PC-3 (cell line): Measurements from ENCODE around the gene IQCF6. TPM values are rescaled to one million over a fixed set of nuclear protein-coding genes. Genes with fewer than 3 reads are reported as not detected.

Experiments used
- ATAC-seq: fragments of 200-7000 bp; cut with Tn5 transposase; 2 replicates; pipeline ENCODE4 v1.9.1; 2020; ENCODE audit warnings: mild to moderate bottlenecking, moderate library complexity
- BruUV-seq: library from RNA; stranded (reverse); fragments of 400-500 nt; replicated peaks from 2 replicates; lab custom pipeline; 2021; lab: Mats Ljungman, UMichigan
- CTCF ChIA-PET: fragments of 300-600 bp; sonication (Branson Sonifier 250); formaldehyde crosslinking; loops from one replicate; lab custom pipeline; 2022; ENCODE audit warnings: antibody characterized with exemption; lab: Charles Lee
- POLR2A ChIA-PET: fragments of 300-600 bp; sonication (Branson Sonifier 250); formaldehyde crosslinking; loops from one replicate; lab custom pipeline; 2022; ENCODE audit warnings: antibody characterized with exemption; ENCODE audit not compliant: unreplicated experiment; lab: Charles Lee
- DNase-seq: peaks from one replicate; pipeline ENCODE4 v3.0.0-alpha.2; 2015
- H2AFZ ChIP-seq: fragments of 300-600 bp; sonication (generic); 2 replicates; pipeline ENCODE4 v1.6.0; 2016; ENCODE audit warnings: antibody characterized with exemption, low read length
- H3F3A ChIP-seq: fragments of 300-600 bp; sonication (generic); one replicate; pipeline ENCODE4 v1.6.0; 2017; ENCODE audit warnings: antibody characterized with exemption, low read length, control low read depth, mild to moderate bottlenecking; ENCODE audit not compliant: unreplicated experiment
- H3K27ac ChIP-seq: fragments of 300-600 bp; sonication (generic); 2 replicates; pipeline ENCODE4 v1.5.1; 2016; ENCODE audit warnings: mild to moderate bottlenecking, low read length
- H3K27me3 ChIP-seq: fragments of 300-600 bp; sonication (generic); 2 replicates; pipeline ENCODE4 v1.6.1; 2016; ENCODE audit warnings: low read length, mixed read lengths
- H3K36me3 ChIP-seq: fragments of 300-600 bp; sonication (generic); 2 replicates; pipeline ENCODE4 v1.6.1; 2016; ENCODE audit warnings: low read depth, mixed run types, low read length, mixed read lengths
- H3K4me1 ChIP-seq: fragments of 300-600 bp; sonication (generic); 2 replicates; pipeline ENCODE4 v1.5.1; 2016; ENCODE audit warnings: low read length; ENCODE audit not compliant: insufficient read depth
- H3K4me2 ChIP-seq: fragments of 300-600 bp; sonication (generic); 2 replicates; pipeline ENCODE4 v1.6.0; 2016; ENCODE audit warnings: low read length
- H3K4me3 ChIP-seq: fragments of 300-600 bp; sonication (generic); 2 replicates; pipeline ENCODE4 v1.5.1; 2016; ENCODE audit warnings: mild to moderate bottlenecking, low read length, mixed read lengths
- H3K79me2 ChIP-seq: fragments of 300-600 bp; sonication (generic); 2 replicates; pipeline ENCODE4 v1.6.1; 2017; ENCODE audit warnings: low read length, mixed read lengths
- H3K9ac ChIP-seq: fragments of 300-600 bp; sonication (generic); 2 replicates; pipeline ENCODE4 v1.6.0; 2016; ENCODE audit warnings: mild to moderate bottlenecking, low read length
- H3K9me2 ChIP-seq: fragments of 300-600 bp; sonication (generic); replicated peaks from 2 replicates; pipeline ENCODE4 v1.6.1; 2016; ENCODE audit warnings: mixed run types, low read length, mixed read lengths
- H3K9me3 ChIP-seq: fragments of 300-600 bp; sonication (generic); 2 replicates; pipeline ENCODE4 v1.6.1; 2016; ENCODE audit warnings: low read length, mixed read lengths
- H4K20me1 ChIP-seq: fragments of 300-600 bp; sonication (generic); 2 replicates; pipeline ENCODE4 v1.6.1; 2016; ENCODE audit warnings: low read length, mixed read lengths
- EZH2 ChIP-seq: fragments of 300-600 bp; sonication (generic); IDR thresholded peaks from one replicate; pipeline ENCODE4 v1.6.1; 2017; ENCODE audit warnings: antibody characterized with exemption, mild to moderate bottlenecking, low read length; ENCODE audit not compliant: unreplicated experiment
- EZH2phosphoT487 ChIP-seq: fragments of 300-600 bp; sonication (generic); IDR thresholded peaks from 2 replicates; pipeline ENCODE4 v1.6.1; 2018; ENCODE audit warnings: mild to moderate bottlenecking, antibody characterized with exemption, low read length, borderline replicate concordance
- intact Hi-C: fragments of 100-400 bp; cut with micrococcal nuclease; formaldehyde crosslinking; loops from 2 replicates; pipeline ENCODE4 v1.9.0; 2023
- total RNA-seq: library from RNA; depleted of rRNA; stranded (reverse); fragments of >200 nt; gene quantifications from 2 replicates; pipeline ENCODE4 v1.2.3, GENCODE V29; 2014
- TF ChIP-seq, protein P1 (sequence below): fragments of 300-600 bp; sonication (generic); conservative IDR thresholded peaks from 2 replicates; pipeline ENCODE4 v1.5.1; 2017; ENCODE audit warnings: antibody characterized with exemption, low read depth, mild to moderate bottlenecking, low read length

IQCF6 gene
- total RNA-seq, 1 experiment from 2014 or later, result not detected

DNA sequence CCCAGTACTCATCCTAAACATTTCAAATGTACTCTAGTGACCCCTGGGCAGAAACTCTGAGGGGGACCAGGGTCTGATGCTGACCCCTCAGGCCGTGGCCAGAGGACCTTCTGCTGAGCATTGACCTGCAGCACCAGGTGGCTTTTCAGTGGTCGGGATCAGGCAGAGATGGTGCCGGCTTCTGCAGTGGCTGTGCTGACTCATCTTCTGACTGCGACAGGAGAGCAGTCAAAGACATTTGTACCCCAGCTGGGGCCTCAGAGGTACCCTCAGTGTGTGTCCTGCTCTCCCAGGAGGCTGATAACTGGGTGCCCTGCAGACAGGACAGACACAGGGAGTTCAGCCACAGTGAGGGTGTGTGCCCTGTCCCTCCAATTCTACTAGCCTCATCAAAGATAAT, 36.6 kb upstream of the IQCF6 start:
- ATAC-seq, result no peak
- Histone ChIP-seq H3K36me3 (no peaks in the 10 kb centered on the region), H4K20me1 (no peaks in the 10 kb centered on the region), H3K27ac (no peak overlapping the region), H3K9ac (no peak overlapping the region), H3K79me2 (no peaks in the 10 kb centered on the region), H3K4me1 (no peaks in the 10 kb centered on the region), H3F3A (no peaks in the 10 kb centered on the region), H3K4me2 (no peak overlapping the region), H3K9me2 (no peaks in the 10 kb centered on the region), H3K27me3 (peaks cover 13% of the 10 kb centered on the region), H3K4me3 (no peak overlapping the region), H2AFZ (peak overlapping the region; percentile 9; the same call in 1 of the 2 replicates), H3K9me3 (no peaks in the 10 kb centered on the region)
- DNase-seq, result no peak
- intact Hi-C loops, result no loop called here
- TF ChIP-seq EZH2, result no peak
- TF ChIP-seq, protein P1, sequence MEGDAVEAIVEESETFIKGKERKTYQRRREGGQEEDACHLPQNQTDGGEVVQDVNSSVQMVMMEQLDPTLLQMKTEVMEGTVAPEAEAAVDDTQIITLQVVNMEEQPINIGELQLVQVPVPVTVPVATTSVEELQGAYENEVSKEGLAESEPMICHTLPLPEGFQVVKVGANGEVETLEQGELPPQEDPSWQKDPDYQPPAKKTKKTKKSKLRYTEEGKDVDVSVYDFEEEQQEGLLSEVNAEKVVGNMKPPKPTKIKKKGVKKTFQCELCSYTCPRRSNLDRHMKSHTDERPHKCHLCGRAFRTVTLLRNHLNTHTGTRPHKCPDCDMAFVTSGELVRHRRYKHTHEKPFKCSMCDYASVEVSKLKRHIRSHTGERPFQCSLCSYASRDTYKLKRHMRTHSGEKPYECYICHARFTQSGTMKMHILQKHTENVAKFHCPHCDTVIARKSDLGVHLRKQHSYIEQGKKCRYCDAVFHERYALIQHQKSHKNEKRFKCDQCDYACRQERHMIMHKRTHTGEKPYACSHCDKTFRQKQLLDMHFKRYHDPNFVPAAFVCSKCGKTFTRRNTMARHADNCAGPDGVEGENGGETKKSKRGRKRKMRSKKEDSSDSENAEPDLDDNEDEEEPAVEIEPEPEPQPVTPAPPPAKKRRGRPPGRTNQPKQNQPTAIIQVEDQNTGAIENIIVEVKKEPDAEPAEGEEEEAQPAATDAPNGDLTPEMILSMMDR, result no peak
- no peak for TF ChIP-seq EZH2phosphoT487
- ChIA-PET POLR2A (no interaction called here), CTCF (no interaction called here)
- BruUV-seq, result no TSS peak

DNA sequence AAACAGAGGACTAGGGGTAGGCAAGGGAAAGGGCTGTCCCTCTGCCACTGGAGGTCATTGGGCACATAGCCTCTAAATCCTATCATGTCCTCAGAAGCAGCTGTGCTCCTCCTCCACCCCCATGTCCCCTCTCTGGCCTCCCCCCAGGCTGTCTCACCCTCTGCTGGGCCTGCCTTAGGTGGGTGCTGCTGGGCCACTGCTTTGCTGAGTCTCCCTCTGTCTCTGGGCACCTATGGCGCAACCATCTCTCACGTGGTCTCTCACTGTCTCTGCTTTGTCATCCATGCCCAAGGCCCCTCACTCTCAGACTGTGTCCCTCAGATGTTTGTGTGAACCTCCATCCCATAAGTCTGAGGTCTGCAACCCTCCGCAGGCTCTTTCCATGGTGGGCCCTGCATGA, 35.0 kb upstream of the IQCF6 start:
- Histone ChIP-seq H3K4me1 (no peaks in the 10 kb centered on the region), H3K4me2 (no peak overlapping the region), H3K9ac (no peak overlapping the region), H3K4me3 (no peak overlapping the region), H3K27ac (no peak overlapping the region), H3F3A (no peaks in the 10 kb centered on the region), H2AFZ (no peak overlapping the region), H3K9me3 (no peaks in the 10 kb centered on the region), H3K27me3 (peaks cover 13% of the 10 kb centered on the region), H3K36me3 (no peaks in the 10 kb centered on the region), H3K9me2 (no peaks in the 10 kb centered on the region), H4K20me1 (no peaks in the 10 kb centered on the region), H3K79me2 (no peaks in the 10 kb centered on the region)
- TF ChIP-seq EZH2phosphoT487 (no peak), EZH2 (no peak)
- TF ChIP-seq, protein P1, result no peak
- BruUV-seq, result no TSS peak
- intact Hi-C loops, result no loop called here
- no peak for ATAC-seq
- ChIA-PET POLR2A (no interaction called here), CTCF (no interaction called here)
- no peak for DNase-seq

DNA sequence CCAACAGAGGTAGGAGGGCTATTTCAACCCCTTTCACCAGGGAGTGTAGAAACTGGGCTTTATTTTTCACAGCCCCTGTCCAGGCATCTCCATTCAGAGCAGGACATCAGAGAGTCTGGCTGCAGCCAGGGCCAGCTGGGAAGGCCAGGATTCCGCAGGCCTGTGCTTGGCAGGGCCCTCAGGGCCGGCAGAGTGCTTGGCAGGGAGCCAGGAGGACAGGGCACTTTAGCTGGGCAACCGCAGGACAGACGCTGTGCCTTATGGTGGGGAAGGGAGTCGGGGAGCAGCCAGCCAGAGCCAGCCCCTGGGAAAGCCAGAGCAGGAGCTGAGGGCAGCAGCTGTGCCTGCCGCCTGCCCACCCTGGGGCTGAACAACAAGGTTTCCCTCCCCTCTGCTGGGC, 34.5 kb upstream of the IQCF6 start:
- DNase-seq, result no peak
- H3K9me2 ChIP-seq, result no peaks in the 10 kb centered on the region
- H4K20me1 ChIP-seq, result no peaks in the 10 kb centered on the region
- no peaks in the 10 kb centered on the region for H3K79me2 ChIP-seq
- ChIA-PET POLR2A (no interaction called here), CTCF (no interaction called here)
- ATAC-seq, result no peak
- intact Hi-C loops, result no loop called here
- peaks cover 13% of the 10 kb centered on the region for H3K27me3 ChIP-seq
- no peaks in the 10 kb centered on the region for H3K9me3 ChIP-seq
- no peak overlapping the region for H3K4me3 ChIP-seq
- no peak overlapping the region for H3K9ac ChIP-seq
- H3K4me2 ChIP-seq, result no peak overlapping the region
- H3F3A ChIP-seq, result no peaks in the 10 kb centered on the region
- no peak overlapping the region for H3K27ac ChIP-seq
- BruUV-seq, result no TSS peak
- no peaks in the 10 kb centered on the region for H3K36me3 ChIP-seq
- TF ChIP-seq, protein P1, result no peak
- H2AFZ ChIP-seq, result no peak overlapping the region
- no peaks in the 10 kb centered on the region for H3K4me1 ChIP-seq
